Activated T-cell treated with anti-CD3 and anti-CD28 coated beads, Interleukin-2, amount 50 U/mL, for 48 hours (primary cell): ENCODE measurements around the gene SRCAP.
"Not testable (repeated sequence)": the region's sequence is repeated elsewhere in the genome, so short reads cannot be mapped to it uniquely, and the experiment has no call there.

Experiments used
- DNase-seq, 2 experiments: peaks; one replicate each; pipeline ENCODE4 v3.0.0-alpha.2; 2020

The SRCAP gene

GRCh38 chr16:30664616-30665109, 34.3 kb upstream of the SRCAP start:
- DNase-seq = no peak

- no peak for DNase-seq
Observed at GRCh38 chr16:30665155-30665829, 33.7 kb upstream of the SRCAP start.

GRCh38 chr16:30665830-30666190, 33.2 kb upstream of the SRCAP start:
- DNase-seq = no peak

- no peak for DNase-seq
Observed at GRCh38 chr16:30666681-30667080, 32.3 kb upstream of the SRCAP start.

- no peak for DNase-seq
Observed at GRCh38 chr16:30667361-30667905, 31.5 kb upstream of the SRCAP start.

GRCh38 chr16:30668393-30668792, 30.6 kb upstream of the SRCAP start:
- no peak for DNase-seq

GRCh38 chr16:30669026-30669902, 29.7 kb upstream of the SRCAP start:
- DNase-seq = no peak

- DNase-seq = no peak
Observed at GRCh38 chr16:30669903-30670824, 28.8 kb upstream of the SRCAP start.

- DNase-seq = no peak
Observed at GRCh38 chr16:30675143-30675542, 23.8 kb upstream of the SRCAP start.

- no peak for DNase-seq
Observed at GRCh38 chr16:30677931-30678585, 20.9 kb upstream of the SRCAP start.

- DNase-seq = no peak
Observed at GRCh38 chr16:30678586-30678970, 20.4 kb upstream of the SRCAP start.

- DNase-seq = no peak
Observed at GRCh38 chr16:30680326-30680725, 18.6 kb upstream of the SRCAP start.

GRCh38 chr16:30688701-30689100, 10.3 kb upstream of the SRCAP start:
- DNase-seq = no peak

GRCh38 chr16:30691907-30692306, 7.1 kb upstream of the SRCAP start:
- DNase-seq = no peak

GRCh38 chr16:30692396-30693064, 6.4 kb upstream of the SRCAP start:
- no peak for DNase-seq

- no peak for DNase-seq
Observed at GRCh38 chr16:30694926-30695693, 3.9 kb upstream of the SRCAP start.

GRCh38 chr16:30696646-30697045, 2.3 kb upstream of the SRCAP start:
- DNase-seq = not testable (repeated sequence)

- DNase-seq = no peak
Observed at GRCh38 chr16:30697264-30698138, 1.5 kb upstream of the SRCAP start.

GRCh38 chr16:30698139-30698815, 694 bp upstream of the SRCAP start:
- peak; percentile 99 for DNase-seq
